Stimulated activated CD4-positive, alpha-beta T cell treated with anti-CD3 and anti-CD28 coated beads, TNF-alpha, amount 100 ng/mL, for 1 hour (primary cell): ENCODE data around the gene OR2T3.
"Not testable (repeated sequence)": the region's sequence is repeated elsewhere in the genome, so short reads cannot be mapped to it uniquely, and the experiment has no call there.

ENCODE experiments used
- DNase-seq, 3 donors: peaks; one replicate each; pipeline ENCODE4 v3.0.0-alpha.2; 2020; ENCODE audit warnings: low read depth in 3 of 3, low spot score in 1 of 3

The OR2T3 gene

DNA sequence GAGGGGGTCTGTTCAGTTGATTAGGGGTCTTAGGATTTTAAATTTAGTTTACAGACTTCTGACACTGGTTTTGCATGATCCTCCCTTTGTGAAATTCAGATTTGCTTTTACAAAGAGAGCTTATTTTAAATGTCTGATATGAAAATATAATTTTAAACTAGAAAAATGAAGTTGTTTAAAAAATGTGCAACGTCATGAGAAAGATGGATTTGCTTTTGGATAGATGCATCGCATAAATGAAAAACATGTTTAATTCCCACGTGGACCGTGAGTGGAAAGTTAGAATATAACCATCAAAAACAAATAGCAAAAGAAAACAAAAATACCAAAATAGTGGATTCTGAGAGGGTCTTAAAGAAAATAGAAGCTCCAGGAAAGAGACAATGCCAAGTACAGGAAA is 2.0 kb upstream of the OR2T3 start:
- DNase-seq = no peak

DNA sequence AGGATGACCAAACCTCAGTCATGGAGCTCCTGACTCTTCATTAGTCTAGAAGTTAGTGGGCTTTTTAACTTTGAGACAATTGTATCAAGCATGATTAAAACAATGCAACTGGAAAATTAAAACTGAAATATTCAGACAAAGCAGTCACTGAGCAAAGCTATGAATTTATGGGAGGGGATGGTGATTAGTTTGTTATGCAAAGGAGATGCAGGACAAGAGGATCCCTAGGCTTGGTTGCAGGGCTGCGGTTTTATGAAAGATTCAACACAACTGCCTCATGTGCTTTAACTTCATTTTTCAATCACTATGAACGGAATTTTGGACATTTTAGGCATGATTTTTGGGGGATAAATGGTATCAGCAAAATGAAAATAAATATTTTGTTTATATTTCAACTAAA is 1.0 kb upstream of the OR2T3 start:
- DNase-seq = not testable (repeated sequence)

DNA sequence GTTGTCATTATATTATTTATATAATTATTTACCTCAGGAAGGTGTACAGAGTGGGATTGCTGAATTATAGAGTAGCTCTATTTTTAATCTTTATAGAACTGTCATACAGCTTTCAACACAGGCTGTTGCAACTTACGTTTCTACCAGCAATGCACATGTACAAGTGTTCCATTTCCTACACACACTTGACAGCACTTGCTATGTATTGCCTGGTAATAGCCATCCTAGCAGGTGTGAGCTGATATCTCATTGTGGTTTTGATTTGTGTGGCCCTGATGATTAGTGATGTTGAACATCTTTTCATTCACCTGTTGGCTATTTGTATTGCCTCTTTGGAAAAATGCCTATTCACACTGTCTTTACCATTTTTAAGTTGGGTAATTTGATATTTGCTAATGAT is 2.5 kb downstream of the OR2T3 start:
- not testable (repeated sequence) for DNase-seq

DNA sequence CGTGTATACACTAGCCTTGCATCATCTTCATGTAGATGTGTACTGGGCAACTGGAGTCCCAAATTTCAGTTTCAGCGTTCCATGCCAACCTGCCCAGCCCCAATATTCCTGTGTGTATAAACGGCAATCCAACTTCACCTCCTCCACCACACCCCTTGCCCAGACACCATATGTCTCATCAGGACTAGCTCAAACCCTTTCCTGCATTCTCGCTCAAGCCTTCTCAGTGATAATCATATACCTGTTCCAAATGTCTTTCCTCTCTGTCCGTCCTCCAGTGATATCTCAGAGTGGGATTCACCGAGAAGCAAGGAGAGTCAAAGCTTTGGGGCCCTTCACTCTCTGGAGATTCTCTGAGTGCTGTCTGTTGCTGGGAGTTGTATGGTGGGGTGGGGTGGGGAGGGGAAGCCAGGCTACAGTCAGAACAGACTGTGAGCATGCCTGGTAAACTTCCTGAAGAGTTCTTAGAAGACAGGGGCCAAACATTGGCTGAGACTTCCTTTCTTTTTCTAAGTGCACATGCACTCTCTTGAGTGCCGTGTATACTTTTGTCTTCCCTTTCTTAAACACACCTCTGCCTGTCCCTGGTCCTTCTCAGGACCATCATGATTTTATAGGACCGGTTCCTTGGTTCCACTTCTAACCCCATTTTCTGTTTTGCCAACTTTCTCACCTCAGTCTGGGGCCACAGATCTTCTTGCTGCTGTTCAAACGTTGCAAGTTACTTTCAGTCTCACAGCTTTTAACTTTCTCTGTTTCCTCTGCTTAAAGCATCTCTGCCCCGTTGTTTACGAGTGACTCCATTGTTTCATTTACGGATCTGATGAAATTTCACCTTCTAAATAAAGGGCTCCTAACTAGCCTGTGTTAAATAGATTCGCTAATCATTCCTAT is 8.8 kb downstream of the OR2T3 start:
- not testable (repeated sequence) for DNase-seq

DNA sequence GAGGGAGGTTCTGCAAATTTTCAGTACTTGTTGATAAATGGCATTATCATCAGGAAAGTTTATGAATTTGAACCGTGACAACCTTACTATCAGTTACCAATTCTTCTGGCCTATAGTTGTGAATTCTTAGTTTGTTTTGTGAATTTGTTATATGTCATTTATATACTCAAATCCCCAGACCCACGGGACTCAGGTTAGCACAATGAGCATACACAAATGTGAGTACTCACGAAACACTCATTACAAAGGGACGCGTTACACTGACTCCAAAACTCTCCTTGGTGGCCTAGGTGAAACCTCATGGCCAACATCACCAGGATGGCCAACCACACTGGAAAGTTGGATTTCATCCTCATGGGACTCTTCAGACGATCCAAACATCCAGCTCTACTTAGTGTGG is 15.1 kb downstream of the OR2T3 start, which contains the start of gene OR2T5:
Gene OR2T5 (plus strand): TSS at position 301 of the 400 bp plus-strand sequence. CDS start 0 bp downstream, at position 301.
- not testable (repeated sequence) for DNase-seq

DNA sequence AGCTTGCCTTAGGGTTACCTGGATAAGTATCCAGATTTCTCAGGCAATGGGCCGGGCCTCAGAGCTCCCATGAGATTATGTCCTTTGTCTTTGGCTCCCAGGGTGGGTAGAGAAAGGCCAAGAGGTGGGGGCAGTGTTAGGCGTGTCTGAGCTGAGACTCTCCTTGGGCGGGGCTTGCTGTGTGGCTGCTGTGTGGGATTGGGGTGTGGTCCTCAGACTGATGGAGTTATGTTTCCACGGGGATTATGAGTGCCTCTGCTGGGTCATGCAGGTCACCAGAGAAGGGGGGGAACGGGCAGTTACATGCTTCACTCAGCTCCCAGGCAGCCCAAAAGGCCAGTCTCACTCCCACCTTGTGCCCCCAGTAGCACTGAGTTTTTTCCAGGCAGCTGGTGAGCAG is 23.5 kb downstream of the OR2T3 start:
- not testable (repeated sequence) for DNase-seq

DNA sequence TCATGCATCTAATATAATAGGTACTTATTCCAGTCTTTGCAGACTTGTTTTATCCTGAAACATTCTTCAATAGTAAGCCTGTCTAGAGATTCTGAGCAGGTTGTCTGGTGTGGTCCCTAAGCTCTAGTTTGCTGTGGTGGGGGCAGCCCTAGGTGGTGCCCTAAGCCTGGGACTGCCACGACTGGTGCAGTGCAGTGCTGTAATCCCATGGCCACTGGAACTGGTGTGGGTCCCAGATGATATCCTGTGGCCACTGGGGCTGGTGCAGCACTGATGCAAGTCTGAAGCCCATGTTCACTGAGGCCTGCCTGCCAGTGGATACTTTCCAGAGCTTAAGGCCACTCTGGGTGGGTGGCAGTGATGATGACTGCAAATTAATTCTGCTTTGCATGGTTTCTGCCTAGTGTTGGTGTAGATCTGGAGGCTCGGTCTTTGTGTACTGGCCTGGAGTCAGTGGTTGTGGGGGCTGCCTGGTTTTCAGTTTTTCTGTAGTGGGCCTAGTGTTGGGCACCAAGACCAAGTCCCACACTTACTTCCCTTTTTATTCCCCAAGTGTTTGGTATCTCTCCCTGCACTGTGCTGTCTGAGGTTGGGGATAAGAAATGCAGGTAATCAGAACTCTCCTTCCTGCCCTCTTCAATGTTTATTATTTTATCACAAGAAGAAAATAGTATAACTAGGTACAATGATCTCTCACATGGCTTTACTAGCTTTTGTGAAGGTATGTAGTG is 27.3 kb downstream of the OR2T3 start:
- DNase-seq = not testable (repeated sequence)

DNA sequence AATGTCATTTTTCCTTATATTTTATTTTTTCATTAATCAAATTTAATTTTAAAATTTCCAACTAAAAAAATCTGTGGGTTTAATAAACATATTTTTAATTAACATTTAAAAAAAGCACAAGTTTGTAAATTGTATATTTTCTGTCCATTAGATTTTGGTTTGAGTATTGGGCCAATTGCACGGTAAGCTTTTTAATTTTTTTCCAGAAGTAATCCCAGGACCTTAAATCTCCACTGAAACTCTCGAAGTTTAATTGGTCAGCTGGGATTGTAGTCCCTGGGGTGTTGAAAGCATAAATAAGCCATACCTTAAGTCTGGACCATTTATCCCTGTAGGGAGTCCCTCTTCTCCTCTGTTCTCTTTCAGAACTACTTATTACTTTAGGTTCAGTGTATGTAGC is 34.6 kb downstream of the OR2T3 start, which contains the start of gene OR2G6:
Gene OR2G6 (plus strand): TSS at position 301 of the 400 bp plus-strand sequence. CDS start 13,574 bp downstream, outside the sequence.
- DNase-seq = not testable (repeated sequence)

DNA sequence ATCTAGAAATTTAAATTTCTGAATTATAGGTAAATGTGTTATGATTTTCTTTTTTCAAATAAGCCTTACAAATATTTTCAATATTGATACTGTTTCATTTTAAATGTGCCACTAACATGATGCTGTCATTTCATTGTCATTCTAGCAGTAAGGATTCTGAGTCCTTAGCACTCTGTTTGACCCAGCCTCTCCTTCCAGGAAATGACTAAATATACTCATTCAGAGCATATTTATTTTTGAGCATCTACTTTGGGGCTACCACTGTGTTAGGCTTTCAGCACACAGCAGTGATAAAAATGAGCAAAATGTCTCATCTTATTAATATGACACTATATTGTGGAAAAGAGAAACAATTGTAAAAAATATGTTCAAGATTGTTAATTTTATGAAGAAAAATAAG is 37.1 kb downstream of the OR2T3 start:
- DNase-seq = not testable (repeated sequence)

DNA sequence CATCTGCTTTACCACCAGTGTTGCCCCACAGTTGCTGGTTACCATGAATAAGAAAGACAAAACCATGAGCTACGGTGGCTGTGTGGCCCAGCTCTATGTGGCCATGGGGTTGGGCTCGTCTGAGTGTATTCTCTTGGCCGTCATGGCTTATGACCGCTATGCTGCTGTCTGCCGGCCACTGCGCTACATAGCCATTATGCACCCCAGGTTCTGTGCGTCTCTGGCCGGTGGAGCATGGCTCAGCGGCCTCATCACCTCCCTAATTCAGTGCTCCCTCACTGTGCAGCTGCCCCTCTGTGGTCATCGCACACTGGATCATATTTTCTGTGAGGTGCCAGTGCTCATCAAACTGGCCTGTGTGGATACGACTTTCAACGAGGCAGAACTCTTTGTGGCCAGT is 48.7 kb downstream of the OR2T3 start:
- DNase-seq = no peak
